Right lobe of liver (tissue), 4 donors: Measurements from ENCODE around the gene NELFB.

Experiments used
- CTCF ChIP-seq, 4 donors: fragments of 200-600 bp in 3 of 4; fragments of 450-650 bp in 1 of 4; IDR thresholded peaks; one replicate each; pipeline versions ENCODE4 v1.5.1 to v1.8.0; 2016 to 2022; ENCODE audit warnings: antibody characterized with exemption in 4 of 4, mild to moderate bottlenecking in 2 of 4
- POLR2A ChIP-seq: fragments of 450-650 bp; IDR thresholded peaks from one replicate; pipeline ENCODE4 v1.6.1; 2017; ENCODE audit warnings: antibody characterized with exemption, mild to moderate bottlenecking
- donor health status: DM: no; HTN: no; CAD: no.
- donor health status: DM: no; HTN: no; CAD: no.
- donor health status: DM: no; HTN: yes; CAD: no.

GRCh38 chr9:137229903-137230704 lies 25.0 kb upstream of the NELFB start:
- TF ChIP-seq CTCF (IDR thresholded peaks at IDR 0.05) (no peak), POLR2A (no peak)
